ENCODE results near the gene XIAP. TPM values are rescaled to one million over a fixed set of nuclear protein-coding genes. Genes with fewer than 3 reads are reported as not detected.
"Not testable (repeated sequence)": the region's sequence is repeated elsewhere in the genome, so short reads cannot be mapped to it uniquely, and the experiment has no call there.

Gene XIAP
- total RNA-seq, 1 donor from 2014 or later = 49.4 TPM

DNA sequence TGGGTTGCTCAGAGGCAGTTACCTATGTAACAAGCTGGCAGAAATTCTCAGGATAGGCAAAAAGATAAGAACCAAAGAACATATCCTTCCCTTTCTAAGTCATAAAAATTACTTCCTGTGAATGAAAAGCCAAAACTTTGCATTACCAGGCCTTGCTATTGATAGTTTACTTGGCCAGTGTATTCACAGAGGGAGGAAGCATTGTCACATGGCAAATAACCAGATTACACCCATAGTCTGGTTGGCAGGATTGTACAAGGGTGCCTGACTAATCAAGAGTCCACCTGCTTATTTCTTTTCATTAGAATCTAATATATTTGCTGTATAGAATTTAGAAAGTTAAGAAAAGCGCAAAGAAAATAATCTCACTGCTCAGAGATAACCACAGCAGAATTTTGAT, 14.1 kb downstream of the XIAP start:
- intact Hi-C loops (cut with micrococcal nuclease) = loop anchor here (10.0 kb wide), 1 partner anchor 341 kb away; no protein-coding TSS in a partner anchor

DNA sequence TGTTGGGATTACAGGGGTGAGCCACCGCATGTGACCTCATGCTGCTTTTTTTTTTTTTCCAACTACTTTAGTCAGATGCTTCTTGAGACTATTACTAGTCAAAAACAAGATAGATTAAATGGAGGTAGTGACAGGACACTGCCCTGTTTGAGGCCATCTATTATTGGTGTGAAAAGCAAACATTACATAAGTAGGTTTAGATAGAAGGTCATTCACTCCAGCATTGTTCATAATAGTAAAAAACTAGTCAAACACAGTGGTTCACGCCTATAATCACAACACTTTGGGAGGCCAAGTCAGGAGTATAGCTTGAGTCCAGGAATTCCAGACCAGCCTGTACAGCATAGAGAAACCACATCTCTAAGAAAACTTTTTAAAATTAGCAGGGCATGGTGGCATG, 16.3 kb downstream of the XIAP start:
- intact Hi-C loops (cut with micrococcal nuclease) = loop anchor here (5.0 to 10.0 kb wide), 2 partner anchors 86 to 339 kb away; partner anchors contain the start of gene STAG2

DNA sequence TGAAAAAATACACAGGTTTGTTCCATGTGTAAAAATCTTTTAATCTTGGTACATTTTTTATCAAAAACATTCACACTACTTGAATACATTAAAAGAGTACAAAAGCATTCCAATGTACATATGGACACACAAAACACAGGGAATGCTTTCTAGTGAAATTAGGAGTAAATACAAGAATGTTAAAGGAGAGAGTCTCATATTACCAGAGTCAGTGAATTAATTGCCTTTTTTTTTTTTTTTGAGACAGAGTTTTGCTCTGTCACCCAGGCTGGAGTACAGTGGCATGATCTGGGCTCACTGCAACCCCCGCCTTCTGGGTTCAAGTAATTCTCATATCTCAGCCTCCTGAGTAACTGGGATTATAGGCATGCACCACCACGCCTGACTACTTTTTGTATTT, 17.0 kb downstream of the XIAP start:
- intact Hi-C loops (cut with micrococcal nuclease) = loop anchor here (5.0 to 10.0 kb wide), 2 partner anchors 85 to 338 kb away; partner anchors contain the start of gene STAG2

DNA sequence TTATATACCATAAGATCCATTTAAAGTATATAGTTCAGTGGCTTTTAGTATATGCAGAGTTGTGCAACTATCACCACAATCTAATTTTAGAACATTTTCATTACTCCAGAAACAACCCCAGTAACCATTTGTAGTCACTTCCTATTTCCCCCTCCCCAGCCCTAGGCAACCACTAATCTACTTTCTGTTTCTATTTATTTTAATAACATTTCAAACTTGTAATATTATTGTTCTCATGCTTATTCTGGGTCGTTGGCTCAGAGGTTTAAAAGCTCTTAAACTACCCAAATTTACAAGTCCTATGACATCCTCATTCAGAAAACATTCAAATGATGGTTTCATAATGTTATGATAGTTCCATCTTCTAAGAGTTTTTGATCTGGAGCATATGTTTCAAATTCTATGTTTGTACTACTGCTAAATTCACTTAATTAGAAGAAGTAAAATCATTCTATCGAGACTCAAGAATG, 18.4 kb downstream of the XIAP start:
- intact Hi-C loops (cut with micrococcal nuclease) = loop anchor here (1.0 to 10.0 kb wide), 4 partner anchors 18 to 337 kb away; partner anchors contain the start of genes STAG2 and XIAP

DNA sequence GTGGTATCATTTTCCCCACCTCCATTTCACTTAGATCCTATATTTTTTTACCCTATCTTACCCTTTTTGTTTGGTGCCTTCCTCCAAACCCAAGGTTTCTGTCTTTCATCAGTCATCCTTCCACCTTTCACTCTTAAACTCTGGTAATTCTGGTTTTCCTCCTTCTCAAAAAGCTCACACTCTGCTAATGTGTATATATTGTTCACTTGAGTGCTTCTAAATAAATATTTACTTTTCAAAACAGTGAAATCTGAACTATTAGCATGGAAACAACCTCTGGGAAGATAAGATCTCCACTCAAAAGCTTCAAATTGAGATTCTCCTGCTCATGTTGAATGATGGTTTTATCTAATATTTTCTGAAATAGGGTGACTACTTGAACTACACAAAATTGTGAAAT, 21.5 kb downstream of the XIAP start:
- intact Hi-C loops (cut with micrococcal nuclease) = no loop called here

DNA sequence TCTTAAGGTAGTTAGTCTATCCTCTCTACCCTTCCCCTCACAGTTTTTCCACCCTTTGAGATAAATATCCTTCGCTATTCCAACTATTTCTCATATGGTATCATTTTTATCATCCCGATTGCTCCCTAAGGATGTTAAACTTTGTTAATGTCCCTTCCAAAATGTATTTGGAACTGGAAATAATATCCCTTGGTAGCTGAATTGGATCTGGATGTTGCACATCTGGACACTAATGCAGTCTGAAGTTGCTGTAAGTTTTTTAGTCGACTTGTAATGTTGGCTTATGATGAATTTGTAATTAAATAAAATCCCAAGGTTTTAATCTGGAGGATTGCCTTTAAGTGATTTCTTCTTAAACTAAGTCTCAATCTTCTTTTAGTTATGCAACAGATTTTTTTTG, 22.5 kb downstream of the XIAP start:
- intact Hi-C loops (cut with micrococcal nuclease) = no loop called here

DNA sequence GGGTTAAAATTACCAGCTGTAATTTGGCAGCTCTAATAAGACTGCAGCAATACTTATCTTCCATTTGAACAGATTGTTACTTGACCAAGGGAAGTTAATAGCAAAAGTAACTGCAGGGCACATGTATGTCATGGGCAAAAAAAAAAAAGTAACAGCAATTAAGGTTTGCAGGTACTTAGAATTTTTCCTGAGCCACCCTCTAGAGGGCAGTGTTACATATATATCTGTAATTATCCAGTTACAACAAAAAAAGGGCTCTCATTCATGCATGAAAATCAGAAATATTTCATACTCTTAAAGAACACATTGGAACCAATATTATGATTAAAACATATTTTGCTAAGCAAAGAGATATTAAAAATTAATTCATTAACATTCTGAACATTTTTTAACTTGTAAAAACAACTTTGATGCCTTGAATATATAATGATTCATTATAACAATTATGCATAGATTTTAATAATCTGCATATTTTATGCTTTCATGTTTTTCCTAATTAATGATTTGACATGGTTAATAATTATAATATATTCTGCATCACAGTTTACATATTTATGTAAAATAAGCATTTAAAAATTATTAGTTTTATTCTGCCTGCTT, 25.1 kb downstream of the XIAP start:
- intact Hi-C loops (cut with micrococcal nuclease) = loop anchor here (1.0 kb wide), 1 partner anchor 52 kb away; no protein-coding TSS in a partner anchor

DNA sequence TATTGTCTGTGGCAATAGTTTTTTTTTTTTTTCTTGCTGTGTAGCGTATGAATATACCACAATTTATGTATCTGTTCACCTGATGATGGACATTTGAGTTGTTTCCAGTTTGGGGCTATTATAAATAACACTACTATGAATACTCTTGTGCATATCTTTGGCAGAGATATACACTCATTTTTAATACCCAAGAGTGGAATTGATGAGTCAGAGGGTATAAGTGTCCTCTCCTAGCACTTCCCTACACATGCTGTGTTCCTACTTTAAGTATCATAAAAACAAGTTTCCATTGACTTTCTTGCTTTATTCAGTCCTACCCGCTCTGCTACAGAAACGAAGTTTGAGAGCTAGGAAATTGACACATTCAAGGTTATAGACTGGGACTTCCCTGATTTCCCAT, 39.8 kb downstream of the XIAP start:
- intact Hi-C loops (cut with micrococcal nuclease) = no loop called here

DNA sequence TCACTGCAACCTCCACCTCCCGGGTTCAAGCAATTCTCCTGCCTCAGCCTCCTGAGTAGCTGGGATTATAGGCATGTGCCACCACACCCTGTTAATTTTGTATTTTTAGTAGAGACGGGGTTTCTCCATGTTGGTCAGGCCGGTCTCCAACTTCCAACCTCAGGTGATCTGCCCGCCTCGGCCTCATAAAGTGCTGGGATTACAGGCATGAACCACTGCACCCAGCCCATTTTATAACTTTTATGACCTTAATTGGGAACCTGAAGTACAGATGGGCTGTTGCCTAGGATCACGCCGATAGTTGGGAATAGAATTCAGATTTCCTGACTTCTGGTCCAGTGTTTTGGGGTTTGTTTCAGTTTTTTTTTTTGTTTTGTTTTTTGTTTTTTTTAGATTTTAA, 43.4 kb downstream of the XIAP start:
- intact Hi-C loops (cut with micrococcal nuclease) = not testable (repeated sequence)

DNA sequence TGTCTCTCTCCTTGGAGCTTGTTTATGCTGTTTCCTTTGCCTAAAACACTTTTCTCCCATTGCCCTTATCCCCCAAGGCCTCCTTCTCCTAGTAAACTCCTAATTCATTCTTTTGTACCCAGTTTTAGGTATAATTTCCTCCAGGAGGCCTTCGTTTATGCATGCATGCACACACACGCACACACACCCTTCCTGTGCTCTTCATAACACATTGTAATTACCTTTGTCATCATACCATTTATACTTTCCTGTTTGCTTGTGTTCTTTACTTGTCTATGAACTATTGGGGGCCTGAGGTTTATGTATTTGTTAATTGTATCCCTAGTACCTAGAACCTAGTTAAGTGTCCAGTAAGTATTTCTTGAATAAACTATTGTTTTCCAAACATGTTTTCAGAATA, 45.5 kb downstream of the XIAP start:
- intact Hi-C loops (cut with micrococcal nuclease) = no loop called here

DNA sequence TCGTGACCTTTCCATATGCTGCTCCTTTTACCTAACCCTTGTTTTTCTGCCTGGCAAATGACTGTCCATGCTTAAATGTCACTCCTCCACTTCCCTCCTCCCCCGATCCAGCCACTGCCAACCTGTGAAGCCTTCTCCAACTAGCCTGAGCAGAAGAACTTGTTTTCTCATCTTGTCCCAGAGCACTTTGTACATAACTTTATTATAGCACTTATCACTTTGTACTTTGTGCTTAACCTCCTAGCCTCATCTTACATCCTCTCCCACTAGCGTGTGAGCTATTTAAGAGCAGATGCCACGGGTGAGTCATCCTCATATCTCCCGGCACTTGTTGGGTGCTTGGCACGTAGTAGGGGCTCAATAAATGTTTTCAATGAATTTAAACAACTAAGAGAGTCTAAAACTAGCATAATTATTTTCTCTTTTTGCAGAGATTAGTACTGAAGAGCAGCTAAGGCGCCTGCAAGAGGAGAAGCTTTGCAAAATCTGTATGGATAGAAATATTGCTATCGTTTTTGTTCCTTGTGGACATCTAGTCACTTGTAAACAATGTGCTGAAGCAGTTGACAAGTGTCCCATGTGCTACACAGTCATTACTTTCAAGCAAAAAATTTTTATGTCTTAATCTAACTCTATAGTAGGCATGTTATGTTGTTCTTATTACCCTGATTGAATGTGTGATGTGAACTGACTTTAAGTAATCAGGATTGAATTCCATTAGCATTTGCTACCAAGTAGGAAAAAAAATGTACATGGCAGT, 46.9 kb downstream of the XIAP start:
- intact Hi-C loops (cut with micrococcal nuclease) = no loop called here

DNA sequence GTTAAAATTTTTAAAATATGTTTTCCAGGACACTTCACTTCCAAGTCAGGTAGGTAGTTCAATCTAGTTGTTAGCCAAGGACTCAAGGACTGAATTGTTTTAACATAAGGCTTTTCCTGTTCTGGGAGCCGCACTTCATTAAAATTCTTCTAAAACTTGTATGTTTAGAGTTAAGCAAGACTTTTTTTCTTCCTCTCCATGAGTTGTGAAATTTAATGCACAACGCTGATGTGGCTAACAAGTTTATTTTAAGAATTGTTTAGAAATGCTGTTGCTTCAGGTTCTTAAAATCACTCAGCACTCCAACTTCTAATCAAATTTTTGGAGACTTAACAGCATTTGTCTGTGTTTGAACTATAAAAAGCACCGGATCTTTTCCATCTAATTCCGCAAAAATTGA, 49.7 kb downstream of the XIAP start:
- intact Hi-C loops (cut with micrococcal nuclease) = no loop called here

DNA sequence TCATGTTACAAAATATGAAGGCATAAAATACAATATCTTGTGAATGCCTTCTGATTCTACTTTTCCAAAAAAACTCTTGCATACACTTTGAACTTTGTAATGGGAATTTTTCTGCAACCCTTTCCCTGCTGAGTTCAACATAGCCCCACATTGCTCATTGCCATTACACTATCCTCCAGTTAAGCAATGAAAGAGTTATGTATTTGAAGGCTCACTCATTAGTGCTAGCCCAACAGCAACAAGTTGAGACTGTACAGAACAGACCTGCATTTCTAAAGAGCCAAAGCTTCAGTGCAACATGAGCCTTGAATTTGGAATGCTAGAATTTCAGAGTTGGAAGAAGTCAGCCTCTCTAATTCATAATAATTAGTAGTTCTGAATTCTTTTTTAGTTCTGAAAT, 57.2 kb downstream of the XIAP start:
- intact Hi-C loops (cut with micrococcal nuclease) = no loop called here

DNA sequence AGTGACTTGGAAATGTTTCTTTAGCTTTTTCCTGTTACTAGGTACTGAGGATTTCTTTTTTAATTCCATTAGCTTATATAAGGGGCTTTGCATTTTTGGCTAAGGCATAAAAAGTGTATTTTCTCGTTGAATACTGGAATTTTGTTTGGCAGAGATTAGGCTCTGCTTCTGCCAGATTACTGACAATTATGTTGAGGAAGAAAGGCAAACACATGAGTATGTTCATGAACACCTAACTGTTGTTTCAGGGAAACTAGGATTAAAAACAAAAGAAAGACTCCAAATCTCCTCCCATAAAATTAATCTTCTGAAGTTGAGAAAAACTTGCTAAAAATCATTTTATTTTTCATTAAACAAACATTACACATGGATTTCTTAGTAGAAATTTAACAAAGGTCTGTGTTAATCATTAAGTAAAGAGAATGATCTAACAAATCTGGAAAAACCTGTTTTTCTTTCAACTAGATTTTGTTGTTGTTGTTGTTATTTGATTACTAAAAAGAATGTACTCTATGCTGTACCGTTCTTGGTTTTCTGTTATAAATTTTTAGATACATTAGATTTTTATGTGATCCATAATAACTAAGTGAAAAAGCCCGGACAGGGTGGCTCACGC, 58.4 kb downstream of the XIAP start:
- intact Hi-C loops (cut with micrococcal nuclease) = no loop called here

DNA sequence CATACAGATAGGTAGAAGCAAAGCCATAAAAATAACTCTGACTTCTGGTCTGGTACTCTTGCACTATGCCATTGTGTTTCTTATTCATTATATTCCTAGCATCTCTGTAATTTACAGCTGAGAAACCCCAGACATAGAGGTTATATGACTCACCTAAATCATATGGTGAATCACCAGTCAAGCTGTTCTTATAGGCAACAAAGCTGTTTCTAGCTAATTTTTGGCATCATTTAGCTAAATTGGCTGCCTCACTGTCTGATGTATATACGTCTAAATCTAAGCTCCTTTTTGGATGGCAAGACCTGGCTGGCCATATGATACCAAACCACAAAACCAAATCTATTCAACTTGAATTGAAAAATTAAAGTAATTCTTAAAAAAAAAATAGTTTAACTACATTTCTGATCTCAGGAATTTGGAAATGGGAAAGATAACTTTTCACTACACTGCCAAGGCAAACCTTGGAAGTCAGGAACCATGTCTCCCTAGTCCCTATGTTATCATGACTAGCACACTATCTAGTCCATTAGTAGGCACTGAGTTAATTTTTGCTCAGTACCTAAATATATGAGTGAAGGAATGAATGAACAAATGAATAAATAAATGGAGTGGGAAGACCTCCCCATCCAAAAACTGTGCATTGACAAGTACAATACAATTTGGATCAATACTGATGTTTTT, 60.4 kb downstream of the XIAP start:
- intact Hi-C loops (cut with micrococcal nuclease) = no loop called here

DNA sequence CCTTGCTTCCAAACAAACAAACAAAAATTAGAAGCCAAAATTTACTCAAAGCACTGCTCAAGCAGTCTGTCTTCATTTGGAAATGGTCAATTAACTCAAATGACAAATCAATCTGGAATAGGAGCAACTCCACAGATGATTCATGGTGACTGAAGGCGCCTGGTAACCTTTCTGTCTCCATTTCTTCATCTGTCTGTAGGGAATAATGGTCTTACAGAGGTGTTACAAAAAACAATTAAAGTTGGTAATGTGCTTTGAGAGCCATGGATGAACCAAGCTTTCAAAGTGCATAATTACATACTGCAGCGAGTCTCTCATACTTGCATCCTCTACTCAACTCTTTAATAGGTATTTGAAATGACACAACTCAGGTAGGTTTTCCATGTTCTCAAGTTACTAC, 63.4 kb downstream of the XIAP start:
- intact Hi-C loops (cut with micrococcal nuclease) = no loop called here

DNA sequence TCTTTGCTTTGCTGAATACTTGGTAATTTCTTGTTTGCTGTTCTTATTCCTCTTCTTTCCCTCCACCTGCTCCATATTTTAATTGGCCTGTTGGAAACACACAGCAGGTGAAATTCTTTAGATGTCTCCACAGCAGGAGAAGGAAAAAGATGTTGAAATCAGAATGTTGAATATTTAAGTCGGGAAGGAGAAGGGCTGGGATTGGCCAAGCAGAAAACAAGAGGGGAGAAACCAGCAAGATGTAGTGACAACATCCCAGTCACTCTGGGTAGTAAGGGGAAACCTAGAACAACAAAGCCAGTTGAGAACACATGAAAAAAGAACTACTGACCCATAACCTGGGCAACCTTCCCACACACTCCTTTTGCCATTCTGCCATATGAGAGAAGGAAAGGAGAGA, 64.3 kb downstream of the XIAP start:
- intact Hi-C loops (cut with micrococcal nuclease) = no loop called here

DNA sequence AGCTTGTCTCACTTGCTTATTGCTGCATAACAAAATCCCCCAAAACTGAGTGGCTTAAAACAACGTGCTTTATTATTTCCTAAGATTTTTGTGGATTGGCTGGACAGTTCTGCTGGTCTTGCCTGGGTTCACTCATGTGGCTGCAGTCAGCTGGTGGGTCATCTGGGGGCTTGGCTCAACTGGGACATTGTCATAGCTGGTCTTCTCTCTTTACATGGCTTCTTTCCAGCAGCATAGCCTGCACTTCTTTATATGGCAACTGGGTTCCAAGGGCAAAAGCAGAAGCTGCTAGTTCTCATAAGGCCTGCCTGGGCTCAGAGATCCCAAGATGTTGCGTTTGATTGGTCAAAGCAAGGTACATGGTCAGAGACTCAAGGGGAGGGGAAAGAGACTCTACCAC, 68.0 kb downstream of the XIAP start:
- intact Hi-C loops (cut with micrococcal nuclease) = no loop called here

DNA sequence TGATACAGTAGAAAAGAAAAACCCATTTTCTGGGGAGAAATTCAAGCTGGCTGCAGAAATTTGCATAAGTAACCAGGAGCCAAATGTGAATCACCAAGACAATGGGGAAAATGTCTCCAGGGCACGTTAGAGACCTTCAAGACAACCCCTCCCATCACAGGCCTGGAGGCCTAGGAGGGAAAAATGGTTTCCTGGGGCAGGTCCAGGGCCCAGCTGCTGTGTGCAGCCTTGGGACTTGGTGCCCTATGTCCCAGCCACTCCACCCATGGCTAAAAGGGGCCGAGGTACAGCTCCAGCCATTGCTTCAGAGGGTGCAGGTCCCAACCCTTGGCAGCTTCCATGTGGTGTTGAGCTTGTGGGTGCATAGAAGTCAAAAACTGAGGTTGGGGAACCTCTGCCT, 72.2 kb downstream of the XIAP start:
- intact Hi-C loops (cut with micrococcal nuclease) = not testable (repeated sequence)

DNA sequence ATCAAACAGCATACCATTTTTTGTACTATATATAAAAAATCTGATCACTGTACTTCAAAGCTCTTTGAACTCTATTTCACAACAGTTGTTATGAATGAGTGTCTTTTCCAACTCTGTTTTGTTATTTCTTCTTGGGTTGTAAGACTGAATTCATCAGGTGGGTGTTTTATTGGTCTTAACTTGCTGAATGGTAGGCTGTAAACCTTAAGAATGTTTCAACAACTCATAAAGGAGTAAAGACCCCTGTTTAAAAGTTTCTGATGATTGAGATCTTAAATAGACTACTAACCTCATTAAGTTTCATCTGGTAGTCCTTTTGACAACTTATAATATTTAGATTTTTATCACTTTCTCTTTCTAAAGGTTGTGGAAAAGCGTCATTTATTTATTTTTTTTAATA, 83.2 kb downstream of the XIAP start:
- intact Hi-C loops (cut with micrococcal nuclease) = no loop called here

DNA sequence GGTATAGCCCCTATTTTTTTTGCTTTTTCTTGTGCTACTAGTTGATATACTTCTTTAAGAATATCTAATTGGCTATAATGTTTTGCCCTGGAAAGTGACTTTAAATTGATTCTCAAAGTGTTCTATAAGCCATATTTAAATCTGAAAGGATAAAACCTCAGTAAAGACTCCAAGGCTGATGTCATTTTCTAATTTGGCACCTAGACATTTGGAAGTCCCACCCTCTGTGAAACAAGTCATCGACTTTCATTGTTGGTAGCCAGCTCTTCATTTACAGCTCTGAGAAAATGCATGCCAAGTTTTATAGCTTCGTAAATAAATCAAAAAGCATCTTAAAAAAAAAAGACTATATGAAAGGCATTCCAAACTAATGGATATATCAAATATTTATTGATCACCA, 83.6 kb downstream of the XIAP start:
- intact Hi-C loops (cut with micrococcal nuclease) = no loop called here

DNA sequence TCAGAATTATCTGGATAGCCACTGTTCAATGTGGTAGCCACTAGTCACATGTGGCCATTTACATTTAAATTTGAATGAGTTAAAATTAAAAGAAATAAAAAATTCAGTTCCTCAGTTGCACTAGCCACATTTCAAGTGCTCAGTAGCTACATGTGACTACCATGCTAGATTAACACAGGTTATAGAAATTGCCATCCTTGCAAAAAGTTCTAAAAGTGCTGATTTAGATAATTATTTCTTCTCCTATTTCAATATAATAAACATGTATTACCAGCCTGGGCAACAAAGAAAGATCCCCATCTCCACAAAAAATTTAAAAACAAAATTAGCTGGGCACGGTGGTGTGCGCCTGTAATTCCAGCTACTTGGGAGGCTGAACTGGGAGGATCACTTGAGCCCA, 90.0 kb downstream of the XIAP start:
- intact Hi-C loops (cut with micrococcal nuclease) = loop anchor here (10.0 kb wide), 1 partner anchor 1345 kb away; no protein-coding TSS in a partner anchor

Data from T-helper 1 cell treated with Interleukin-12 subunit alpha and Interleukin-12 subunit beta and Interleukin-4 antibody, amounts not matched to agents 30 ng/mL and 1 ng/mL, for 36 hours (primary cell).